NCI-H146 (cell line): ENCODE measurements around the gene ATXN8OS.
"Not testable (repeated sequence)": the region's sequence is repeated elsewhere in the genome, so short reads cannot be mapped to it uniquely, and the experiment has no call there.

Source experiments
- DNase-seq: peaks from one replicate; lab custom pipeline; 2025; lab: John Stamatoyannopoulos, UW

Gene ATXN8OS

GRCh38 chr13:70107498-70108281 lies at the start of gene ATXN8OS:
Gene ATXN8OS, plus strand, starts transcription at chr13:70107826.
- peak; percentile 85 for DNase-seq

- no peak for DNase-seq
Observed at GRCh38 chr13:70080012-70080411, 27.6 kb upstream of the ATXN8OS start.

GRCh38 chr13:70087247-70087646 lies 20.4 kb upstream of the ATXN8OS start:
- DNase-seq = no peak

GRCh38 chr13:70088926-70089325 lies 18.7 kb upstream of the ATXN8OS start:
- no peak for DNase-seq

- no peak for DNase-seq
Observed at GRCh38 chr13:70090036-70090723, 17.4 kb upstream of the ATXN8OS start.

GRCh38 chr13:70098669-70099068 lies 9.0 kb upstream of the ATXN8OS start:
- DNase-seq = peak; percentile 40

- no peak for DNase-seq
Observed at GRCh38 chr13:70104481-70104880, 3.1 kb upstream of the ATXN8OS start.

- DNase-seq = peak; percentile 81
Observed at GRCh38 chr13:70107125-70107497, 515 bp upstream of the ATXN8OS start.

GRCh38 chr13:70108356-70109105 lies 905 bp downstream of the ATXN8OS start, which contains the start of gene KLHL1:
Gene KLHL1, minus strand, starts transcription at chr13:70108452. Its CDS starts 753 bp downstream, at chr13:70107699.
- peak; percentile 91 for DNase-seq

GRCh38 chr13:70117338-70117905 lies 9.8 kb downstream of the ATXN8OS start:
- DNase-seq = no peak

GRCh38 chr13:70125693-70126092 lies 18.1 kb downstream of the ATXN8OS start:
- no peak for DNase-seq

- peak; percentile 17 for DNase-seq
Observed at GRCh38 chr13:70128098-70128497, 20.5 kb downstream of the ATXN8OS start.

GRCh38 chr13:70142658-70143057 lies 35.0 kb downstream of the ATXN8OS start:
- DNase-seq = not testable (repeated sequence)

- no peak for DNase-seq
Observed at GRCh38 chr13:70162141-70162540, 54.5 kb downstream of the ATXN8OS start.

- DNase-seq = no peak
Observed at GRCh38 chr13:70170689-70171088, 63.1 kb downstream of the ATXN8OS start.

GRCh38 chr13:70171151-70171550 lies 63.5 kb downstream of the ATXN8OS start:
- no peak for DNase-seq

GRCh38 chr13:70172946-70173597 lies 65.4 kb downstream of the ATXN8OS start:
- no peak for DNase-seq

GRCh38 chr13:70173598-70173959 lies 66.0 kb downstream of the ATXN8OS start:
- DNase-seq = no peak

- no peak for DNase-seq
Observed at GRCh38 chr13:70178346-70178745, 70.7 kb downstream of the ATXN8OS start.
